Measurements from ENCODE around the gene CNNM1.

GRCh38 chr10:99427566-99428190 is 98.5 kb downstream of the CNNM1 start:
- no peak for TF ChIP-seq POLR2AphosphoS5 (IDR thresholded peaks at IDR 0.05; ENCODE audit: low read depth, low read length)
- no peak for TF ChIP-seq POLR2A (IDR thresholded peaks at IDR 0.05; ENCODE audit: low read depth, low read length)
- no peak for TF ChIP-seq TAF1 (IDR thresholded peaks at IDR 0.05; ENCODE audit: low read depth, low read length)
- TF ChIP-seq PAX5 (IDR thresholded peaks at IDR 0.05; ENCODE audit: insufficient read depth, low read length, severe bottlenecking) = no peak
- no peak for TF ChIP-seq POU2F2 (IDR thresholded peaks at IDR 0.05; ENCODE audit: low read depth, low read length)
- no peak for TF ChIP-seq SPI1 (IDR thresholded peaks at IDR 0.05; ENCODE audit: low read depth, low read length)
